Measurements from ENCODE around the gene INPP5F.
"Not testable (repeated sequence)": the region's sequence is repeated elsewhere in the genome, so short reads cannot be mapped to it uniquely, and the experiment has no call there.

INPP5F gene

GRCh38 chr10:119742947-119743648, 17.2 kb downstream of the INPP5F start:
- no peak for DNase-seq

GRCh38 chr10:119747940-119748339, 22.1 kb downstream of the INPP5F start:
- no peak for DNase-seq

- DNase-seq, result no peak
These were observed 23.0 kb downstream of the INPP5F start for GRCh38 chr10:119748871-119749270.

- DNase-seq, result no peak
These were observed 23.6 kb downstream of the INPP5F start for GRCh38 chr10:119749455-119749854.

- peak; percentile 74 for DNase-seq
These were observed 24.8 kb downstream of the INPP5F start for GRCh38 chr10:119750391-119751230.

- no peak for DNase-seq
These were observed 27.5 kb downstream of the INPP5F start for GRCh38 chr10:119753309-119753708.

GRCh38 chr10:119754085-119754484, 28.2 kb downstream of the INPP5F start:
- no peak for DNase-seq

GRCh38 chr10:119754936-119755335, 29.1 kb downstream of the INPP5F start:
- DNase-seq, result no peak

- no peak for DNase-seq
These were observed 29.6 kb downstream of the INPP5F start for GRCh38 chr10:119755446-119755845.

- DNase-seq, result no peak
These were observed 32.8 kb downstream of the INPP5F start for GRCh38 chr10:119758448-119759195.

- no peak for DNase-seq
These were observed 34.0 kb downstream of the INPP5F start for GRCh38 chr10:119759832-119760231.

- DNase-seq, result no peak
These were observed 35.3 kb downstream of the INPP5F start for GRCh38 chr10:119761106-119761505.

GRCh38 chr10:119762035-119762434, 36.2 kb downstream of the INPP5F start:
- no peak for DNase-seq

GRCh38 chr10:119762805-119763798, 37.3 kb downstream of the INPP5F start:
- DNase-seq, result no peak

GRCh38 chr10:119768455-119769094, 42.7 kb downstream of the INPP5F start:
- DNase-seq, result no peak

GRCh38 chr10:119769886-119770285, 44.0 kb downstream of the INPP5F start:
- no peak for DNase-seq

- DNase-seq, result no peak
These were observed 45.1 kb downstream of the INPP5F start for GRCh38 chr10:119770928-119771327.

- no peak for DNase-seq
These were observed 46.5 kb downstream of the INPP5F start for GRCh38 chr10:119772334-119772733.

- not testable (repeated sequence) for DNase-seq
These were observed 47.2 kb downstream of the INPP5F start for GRCh38 chr10:119773041-119773440.

- no peak for DNase-seq
These were observed 49.7 kb downstream of the INPP5F start for GRCh38 chr10:119775529-119775928.

GRCh38 chr10:119776536-119776935, 50.7 kb downstream of the INPP5F start:
- no peak for DNase-seq

GRCh38 chr10:119777686-119778085, 51.8 kb downstream of the INPP5F start:
- DNase-seq, result no peak
